Choroid plexus epithelial cell (primary cell): ENCODE results near the gene SLX4IP.

ENCODE experiments used
- DNase-seq: peaks from one replicate; pipeline ENCODE4 v3.0.0-alpha.2; 2010; ENCODE audit warnings: low read depth
- H3K4me3 ChIP-seq: 2 replicates; pipeline ENCODE4 v1.5.1; 2011; ENCODE audit warnings: low read depth, mild to moderate bottlenecking, control low read depth, low read length, moderate library complexity
- TF ChIP-seq, protein P1 (sequence below): conservative IDR thresholded peaks from 2 replicates; pipeline ENCODE4 v1.5.1; 2011; ENCODE audit warnings: low read depth, mild to moderate bottlenecking, control low read depth, inconsistent platforms, low read length, moderate library complexity

Gene SLX4IP

DNA sequence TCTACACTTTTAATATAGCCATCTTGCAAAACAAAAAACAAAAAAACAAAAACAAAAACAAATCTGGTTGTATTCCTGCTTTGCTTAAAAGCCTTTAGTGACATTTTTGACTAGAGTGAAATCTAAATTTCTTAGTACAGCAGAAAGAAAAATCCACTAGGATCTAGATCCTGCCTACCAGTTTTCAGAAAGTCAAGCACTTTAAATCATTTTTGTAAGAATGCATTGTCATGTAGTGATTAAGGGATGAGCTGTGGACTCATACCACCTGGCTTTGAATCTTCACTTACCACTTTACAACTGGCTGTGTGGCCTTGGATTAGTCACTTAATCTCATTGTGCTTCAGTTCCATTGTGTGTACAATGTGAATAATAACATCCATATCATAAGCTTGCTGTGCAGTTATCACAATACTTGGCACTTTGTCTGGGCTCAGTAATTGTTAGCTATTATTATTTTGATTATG, 5.1 kb upstream of the SLX4IP start:
- TF ChIP-seq, protein P1, sequence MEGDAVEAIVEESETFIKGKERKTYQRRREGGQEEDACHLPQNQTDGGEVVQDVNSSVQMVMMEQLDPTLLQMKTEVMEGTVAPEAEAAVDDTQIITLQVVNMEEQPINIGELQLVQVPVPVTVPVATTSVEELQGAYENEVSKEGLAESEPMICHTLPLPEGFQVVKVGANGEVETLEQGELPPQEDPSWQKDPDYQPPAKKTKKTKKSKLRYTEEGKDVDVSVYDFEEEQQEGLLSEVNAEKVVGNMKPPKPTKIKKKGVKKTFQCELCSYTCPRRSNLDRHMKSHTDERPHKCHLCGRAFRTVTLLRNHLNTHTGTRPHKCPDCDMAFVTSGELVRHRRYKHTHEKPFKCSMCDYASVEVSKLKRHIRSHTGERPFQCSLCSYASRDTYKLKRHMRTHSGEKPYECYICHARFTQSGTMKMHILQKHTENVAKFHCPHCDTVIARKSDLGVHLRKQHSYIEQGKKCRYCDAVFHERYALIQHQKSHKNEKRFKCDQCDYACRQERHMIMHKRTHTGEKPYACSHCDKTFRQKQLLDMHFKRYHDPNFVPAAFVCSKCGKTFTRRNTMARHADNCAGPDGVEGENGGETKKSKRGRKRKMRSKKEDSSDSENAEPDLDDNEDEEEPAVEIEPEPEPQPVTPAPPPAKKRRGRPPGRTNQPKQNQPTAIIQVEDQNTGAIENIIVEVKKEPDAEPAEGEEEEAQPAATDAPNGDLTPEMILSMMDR, result no peak
- no peak for DNase-seq
- H3K4me3 ChIP-seq, result no peak overlapping the region

DNA sequence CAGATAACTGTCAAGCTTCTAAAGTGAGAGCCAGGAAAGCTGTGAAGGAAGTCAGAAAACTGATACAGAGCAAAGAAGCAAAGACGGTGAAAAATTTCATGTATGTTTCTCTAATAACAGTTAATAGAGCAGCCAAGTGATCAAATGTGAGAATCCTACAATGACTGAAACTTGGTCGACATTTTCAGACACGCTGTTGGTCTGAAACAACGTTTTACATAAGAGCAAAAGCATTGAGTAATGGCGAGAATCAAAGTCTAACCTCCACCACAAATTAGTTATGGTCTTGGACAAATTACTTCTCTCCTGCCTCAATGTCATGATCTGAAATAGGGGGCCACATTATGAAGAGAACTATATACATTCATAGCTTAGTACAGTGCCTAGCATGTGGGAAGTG, 4.4 kb upstream of the SLX4IP start:
- TF ChIP-seq, protein P1, result no peak
- no peak for DNase-seq

DNA sequence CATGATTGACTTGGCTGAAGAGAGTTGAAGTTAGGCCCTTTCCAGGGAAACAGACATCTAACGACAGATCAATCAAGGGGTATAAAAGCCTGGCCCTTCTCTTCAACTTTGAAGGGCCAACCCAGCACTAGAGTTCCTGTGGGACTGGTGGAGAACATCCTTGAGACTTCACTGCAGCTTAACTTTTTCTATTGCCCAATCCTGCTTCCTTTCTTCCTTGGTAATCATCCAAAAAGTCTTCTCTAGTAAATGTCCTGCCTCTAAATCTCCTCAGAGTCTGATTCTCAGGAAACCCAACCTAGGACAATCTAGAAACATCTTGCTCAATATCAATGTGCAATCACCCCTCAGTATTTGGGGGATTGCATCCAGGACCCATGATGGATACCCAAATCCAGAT, 3.0 kb upstream of the SLX4IP start:
- peak; percentile 42 for DNase-seq
- H3K4me3 ChIP-seq, result no peak overlapping the region
- TF ChIP-seq, protein P1, result no peak

More for the DNA sequence above, 4.4 kb upstream of the SLX4IP start:
- no peak overlapping the region for H3K4me3 ChIP-seq

DNA sequence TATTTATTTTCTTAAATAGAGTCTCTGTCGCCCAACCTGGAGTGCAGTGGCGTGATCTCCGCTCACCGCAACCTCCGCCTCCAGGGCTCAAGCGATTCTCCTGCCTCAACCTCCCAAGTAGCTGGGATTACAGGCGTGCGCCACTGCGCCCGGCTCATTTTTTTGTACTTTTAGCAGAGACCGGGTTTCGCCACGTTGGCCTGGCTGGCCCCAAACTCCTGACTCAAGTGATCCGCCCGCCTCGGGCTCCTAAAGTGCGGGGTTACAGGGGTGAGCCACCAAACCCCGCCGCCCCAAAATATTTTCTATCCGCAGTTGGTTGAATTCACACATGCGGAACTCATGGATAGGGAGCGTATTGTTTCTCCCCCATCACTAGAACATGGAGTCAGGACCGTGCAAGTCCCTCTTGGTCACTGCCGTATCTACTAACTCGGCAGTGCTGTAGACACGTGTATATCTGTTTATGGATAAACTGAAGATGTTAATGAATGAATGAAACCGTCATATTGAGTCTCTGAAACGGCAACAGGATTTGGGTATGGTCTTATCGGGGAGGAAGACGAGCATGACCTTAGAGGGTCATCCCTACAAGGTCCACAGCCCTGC, 2.0 kb upstream of the SLX4IP start:
- no peak for DNase-seq
- TF ChIP-seq, protein P1, result no peak

GRCh38 chr20:10433623-10434466, 1.3 kb upstream of the SLX4IP start, which contains the start of gene MKKS:
Gene MKKS, minus strand, starts transcription at chr20:10434222. Its CDS starts 20,708 bp downstream, at chr20:10413514.
- H3K4me3 ChIP-seq, result peak within 1 kb of the TSS; percentile 85
- DNase-seq, result peak; percentile 95
- TF ChIP-seq, protein P1, result peak; percentile 13

More for the DNA sequence above, 2.0 kb upstream of the SLX4IP start:
- peak overlapping the region; percentile 85 for H3K4me3 ChIP-seq

- DNase-seq, result peak; percentile 100
- H3K4me3 ChIP-seq, result peak overlapping the region; percentile 85
- TF ChIP-seq, protein P1, result no peak
These were observed 656 bp upstream of the SLX4IP start for GRCh38 chr20:10434467-10434831.
